Measurements from ENCODE around the gene NAA40. TPM values are rescaled to one million over a fixed set of nuclear protein-coding genes. Genes with fewer than 3 reads are reported as not detected.
A peak's percentile ranks its signal among the peaks of the same experiment; 100 is the strongest.

Gene NAA40
- total RNA-seq, 4 donors from 2014 or later = 46.2 to 80.0 (median 57.1) TPM

DNA sequence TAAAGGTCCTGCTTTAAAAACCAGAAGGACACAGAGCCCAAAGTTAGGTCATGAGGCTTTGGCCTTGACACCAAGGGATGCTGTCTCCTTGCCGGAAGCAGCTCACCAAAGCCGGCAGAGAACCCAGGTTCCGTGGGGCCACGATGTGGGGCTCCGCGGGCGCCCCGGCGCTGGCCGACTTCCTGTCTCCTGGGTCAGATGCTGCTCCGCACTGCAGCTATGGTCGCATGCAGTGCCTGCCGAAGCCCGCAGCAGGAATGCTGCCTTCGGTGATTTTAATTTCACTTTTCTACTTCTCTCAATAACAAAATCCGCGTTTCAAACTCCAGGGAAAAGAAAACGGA lies 47.0 kb downstream of the NAA40 start:
- H3K27me3 ChIP-seq = no peaks in the 10 kb centered on the region
- peak overlapping the region; percentile 85 to 91 (median 90) for H3K27ac ChIP-seq
- H3K4me3 ChIP-seq = peak overlapping the region; percentile 94 to 98 (median 98)
- H3K4me1 ChIP-seq = peaks cover 0 to 20% (median 10%) of the 10 kb centered on the region in 4 donors
- TF ChIP-seq, protein P1, sequence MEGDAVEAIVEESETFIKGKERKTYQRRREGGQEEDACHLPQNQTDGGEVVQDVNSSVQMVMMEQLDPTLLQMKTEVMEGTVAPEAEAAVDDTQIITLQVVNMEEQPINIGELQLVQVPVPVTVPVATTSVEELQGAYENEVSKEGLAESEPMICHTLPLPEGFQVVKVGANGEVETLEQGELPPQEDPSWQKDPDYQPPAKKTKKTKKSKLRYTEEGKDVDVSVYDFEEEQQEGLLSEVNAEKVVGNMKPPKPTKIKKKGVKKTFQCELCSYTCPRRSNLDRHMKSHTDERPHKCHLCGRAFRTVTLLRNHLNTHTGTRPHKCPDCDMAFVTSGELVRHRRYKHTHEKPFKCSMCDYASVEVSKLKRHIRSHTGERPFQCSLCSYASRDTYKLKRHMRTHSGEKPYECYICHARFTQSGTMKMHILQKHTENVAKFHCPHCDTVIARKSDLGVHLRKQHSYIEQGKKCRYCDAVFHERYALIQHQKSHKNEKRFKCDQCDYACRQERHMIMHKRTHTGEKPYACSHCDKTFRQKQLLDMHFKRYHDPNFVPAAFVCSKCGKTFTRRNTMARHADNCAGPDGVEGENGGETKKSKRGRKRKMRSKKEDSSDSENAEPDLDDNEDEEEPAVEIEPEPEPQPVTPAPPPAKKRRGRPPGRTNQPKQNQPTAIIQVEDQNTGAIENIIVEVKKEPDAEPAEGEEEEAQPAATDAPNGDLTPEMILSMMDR (IDR thresholded peaks at IDR 0.05) = no peak
- no peak for TF ChIP-seq POLR2A (IDR thresholded peaks at IDR 0.05)
- peak in 2 of 3 donors; percentile 73 to 84 for DNase-seq
- H3K9me3 ChIP-seq = no peaks in the 10 kb centered on the region
- H3K36me3 ChIP-seq = peaks cover 0 to 24% (median 0%) of the 10 kb centered on the region in 3 donors

DNA sequence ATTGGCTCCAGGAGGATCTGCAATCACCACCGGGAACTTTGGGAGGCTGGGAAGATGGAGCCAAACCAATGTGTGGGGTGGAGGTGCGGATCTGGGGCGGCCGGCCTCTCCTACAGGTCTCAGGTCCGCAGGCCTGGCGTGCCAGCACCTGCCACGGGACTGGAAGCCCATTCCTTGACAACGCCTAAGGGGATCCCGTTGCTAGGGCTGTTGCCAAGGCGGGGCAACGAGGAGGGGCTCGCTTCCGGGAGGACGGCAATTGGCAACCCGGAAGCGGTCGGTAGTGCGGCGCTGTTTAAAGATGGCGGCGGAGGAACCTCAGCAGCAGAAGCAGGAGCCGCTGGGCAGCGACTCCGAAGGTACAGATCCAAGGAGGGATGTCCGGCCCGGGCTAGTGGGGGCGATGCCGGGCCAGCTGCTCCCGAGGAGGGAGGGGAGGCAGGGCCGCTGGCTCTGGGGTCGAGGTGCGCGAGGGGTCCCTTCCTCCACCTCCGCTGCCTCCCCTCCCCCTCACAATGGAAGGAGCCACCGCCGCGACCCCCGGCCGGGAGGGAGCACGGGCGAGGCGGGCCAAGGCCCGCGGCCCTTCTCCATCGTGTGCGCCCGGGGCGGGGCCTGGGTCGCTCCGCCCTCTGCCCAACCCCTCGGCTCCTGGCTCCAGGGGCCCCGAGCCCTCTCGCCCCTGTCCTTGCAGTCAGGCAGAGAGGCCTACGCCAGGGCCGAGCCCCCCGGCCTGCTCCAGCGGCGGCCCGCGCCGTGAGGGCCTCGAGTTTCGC lies 47.5 kb downstream of the NAA40 start, which contains the start of gene OTUB1:
Gene OTUB1, plus strand, starts transcription at position 283 of the 776 bp plus-strand sequence. Its CDS starts 19 bp downstream, at position 302.
- Histone ChIP-seq H3K27ac (peak within 1 kb of the TSS; percentile 85 to 91 (median 90)), H3K27me3 (no peaks in the 10 kb centered on the region), H3K4me1 (peaks cover 0 to 20% (median 10%) of the 10 kb centered on the region in 4 donors), H3K36me3 (peaks cover 0 to 30% (median 0%) of the 10 kb centered on the region in 3 donors), H3K4me3 (peak within 1 kb of the TSS; percentile 94 to 98 (median 98)), H3K9me3 (no peaks in the 10 kb centered on the region)
- TF ChIP-seq POLR2A (IDR thresholded peaks at IDR 0.05) = peak in 1 of 2 donors; percentile 63
- TF ChIP-seq, protein P1 (IDR thresholded peaks at IDR 0.05) = peak in 1 of 6 experiments; percentile 9
- DNase-seq = peak; percentile 88 to 95 (median 93)

DNA sequence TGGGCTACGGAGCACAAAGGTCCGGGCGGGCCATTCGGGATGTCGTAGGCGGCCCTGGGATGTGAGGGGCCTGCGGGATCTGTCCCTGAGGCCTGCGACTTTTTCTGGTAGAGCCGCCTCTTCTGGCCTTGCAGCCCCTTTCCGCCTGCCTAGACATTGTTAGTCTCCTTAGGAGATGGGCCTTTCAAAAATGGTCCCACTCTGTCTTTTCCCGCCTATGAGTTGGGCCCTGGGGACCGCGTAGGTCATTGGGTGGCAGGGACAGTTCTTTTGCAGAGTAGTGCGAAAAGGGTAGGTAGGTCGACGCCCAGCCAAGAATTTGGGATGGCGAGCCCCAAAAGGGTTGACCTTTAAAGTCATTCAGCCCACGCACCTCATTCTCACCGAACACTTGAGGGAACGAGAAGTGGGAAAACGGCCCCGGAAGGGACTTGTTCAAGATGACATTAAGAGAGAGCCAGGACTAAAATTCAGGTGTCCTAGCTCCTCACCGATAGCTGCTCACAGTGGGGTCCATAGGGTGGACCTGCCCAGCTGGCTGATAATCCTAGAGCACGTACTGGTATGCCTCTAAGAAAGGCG lies 48.2 kb downstream of the NAA40 start:
- Histone ChIP-seq H3K27ac (peak overlapping the region; percentile 85 to 91 (median 90)), H3K9me3 (no peaks in the 10 kb centered on the region)
- DNase-seq = no peak

DNA sequence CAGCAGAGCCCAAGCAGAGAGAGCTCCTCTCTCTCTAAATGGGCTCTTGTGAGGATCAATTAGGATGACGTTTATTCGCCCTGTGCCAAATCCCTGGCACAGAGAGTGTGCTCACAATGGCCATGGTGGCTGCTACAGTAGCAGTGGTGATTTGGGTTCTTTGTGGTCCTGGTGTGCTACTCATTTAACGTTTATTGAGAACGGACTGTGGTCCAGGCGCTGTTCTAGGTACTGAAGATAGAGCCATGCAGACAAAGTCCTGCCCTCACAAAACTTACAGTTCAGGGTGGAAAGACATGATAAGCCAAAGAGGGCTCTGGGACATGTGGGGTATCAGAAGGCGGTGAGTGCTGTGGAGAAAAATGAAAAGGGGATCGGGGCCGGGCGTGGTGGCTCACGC lies 52.8 kb downstream of the NAA40 start:
- Histone ChIP-seq H3K9me3 (no peaks in the 10 kb centered on the region), H3K36me3 (peaks cover 0 to 77% (median 0%) of the 10 kb centered on the region in 3 donors), H3K27me3 (no peaks in the 10 kb centered on the region), H3K27ac (no peak overlapping the region), H3K4me3 (no peak overlapping the region), H3K4me1 (peaks cover 0 to 17% (median 10%) of the 10 kb centered on the region in 4 donors)
- DNase-seq = no peak
- TF ChIP-seq, protein P1 (IDR thresholded peaks at IDR 0.05) = no peak
- TF ChIP-seq POLR2A (IDR thresholded peaks at IDR 0.05) = no peak

More for the DNA sequence above, 48.2 kb downstream of the NAA40 start:
- H3K4me1 ChIP-seq = peaks cover 0 to 20% (median 10%) of the 10 kb centered on the region in 4 donors
- TF ChIP-seq, protein P1 (IDR thresholded peaks at IDR 0.05) = no peak
- no peak for TF ChIP-seq POLR2A (IDR thresholded peaks at IDR 0.05)
- H3K27me3 ChIP-seq = no peaks in the 10 kb centered on the region
- peak overlapping the region; percentile 94 to 98 (median 98) for H3K4me3 ChIP-seq
- H3K36me3 ChIP-seq = peaks cover 0 to 37% (median 0%) of the 10 kb centered on the region in 3 donors

DNA sequence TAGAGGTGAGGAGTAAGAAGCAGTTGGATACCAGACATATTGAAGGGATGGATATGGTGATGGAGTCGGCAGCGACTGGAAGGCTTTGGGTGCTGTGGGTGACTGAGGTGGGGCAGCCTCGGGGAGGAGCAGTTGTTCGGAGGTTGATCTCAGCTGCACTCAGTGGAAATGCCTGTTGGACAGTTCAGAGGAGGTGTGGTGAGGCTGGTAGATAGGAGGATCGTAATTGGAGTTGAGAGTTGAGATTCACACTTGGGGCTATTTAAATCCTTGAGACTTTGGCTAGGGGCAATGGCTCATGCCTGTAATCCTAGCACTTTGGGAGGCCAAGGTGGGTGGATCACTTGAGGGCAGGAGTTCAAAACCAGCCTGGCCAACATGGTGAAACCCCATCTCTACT lies 54.3 kb downstream of the NAA40 start:
- Histone ChIP-seq H3K27ac (no peak overlapping the region), H3K36me3 (peaks cover 0 to 92% (median 0%) of the 10 kb centered on the region in 3 donors), H3K4me1 (peaks cover 0 to 3% (median 0%) of the 10 kb centered on the region in 4 donors), H3K9me3 (no peaks in the 10 kb centered on the region), H3K4me3 (no peak overlapping the region), H3K27me3 (no peaks in the 10 kb centered on the region)
- no peak for TF ChIP-seq POLR2A (IDR thresholded peaks at IDR 0.05)
- TF ChIP-seq, protein P1 (IDR thresholded peaks at IDR 0.05) = no peak
- no peak for DNase-seq

Measured in Peyer's patch (tissue), 4 donors.